ELF-1 (cell line): Measurements from ENCODE around the gene TXN2.
"Not testable (repeated sequence)": the region's sequence is repeated elsewhere in the genome, so short reads cannot be mapped to it uniquely, and the experiment has no call there.

Experiments
- DNase-seq: peaks from one replicate; pipeline ENCODE4 v3.0.0-alpha.2; 2016; ENCODE audit warnings: low read depth, low spot score

Gene TXN2

DNA sequence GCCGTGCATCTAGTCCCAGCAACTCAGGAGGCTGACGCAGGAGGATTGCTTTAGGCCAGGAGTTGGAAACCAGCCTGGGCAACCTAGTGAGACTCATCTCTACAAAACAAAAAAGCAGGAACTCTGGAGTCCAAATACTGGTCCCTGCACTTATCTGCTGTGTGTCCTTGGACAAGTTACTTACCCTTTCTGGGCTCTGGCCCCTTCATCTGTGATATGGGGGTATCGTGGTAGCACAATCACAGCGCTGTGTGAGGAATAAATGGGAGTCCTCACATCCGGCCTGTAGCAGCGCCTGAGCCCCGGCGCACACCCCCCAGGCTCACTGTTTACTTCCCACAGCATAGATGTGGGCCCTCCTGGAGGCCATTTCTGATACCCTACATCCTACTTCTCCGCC, 49.5 kb downstream of the TXN2 start:
- DNase-seq, result no peak

DNA sequence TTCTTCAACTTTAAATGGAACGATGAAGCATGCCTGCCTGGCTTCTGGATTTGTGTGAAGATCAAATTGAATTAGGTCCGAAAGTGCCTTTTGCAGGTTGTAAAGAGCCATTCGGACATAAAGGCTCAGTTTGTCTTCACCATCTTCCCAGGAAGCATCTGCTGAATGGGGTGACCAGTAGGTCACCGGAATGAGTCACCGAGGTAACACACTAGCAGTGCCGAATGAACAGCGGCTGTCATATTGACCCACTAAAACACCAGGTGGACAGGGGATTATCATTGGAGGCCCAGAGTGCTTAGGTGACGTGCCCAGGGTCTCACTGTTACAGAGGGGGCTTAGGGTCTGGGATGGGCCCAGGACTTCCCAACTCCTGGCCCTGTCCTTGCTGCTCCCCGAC, 50.6 kb downstream of the TXN2 start:
- DNase-seq, result no peak

DNA sequence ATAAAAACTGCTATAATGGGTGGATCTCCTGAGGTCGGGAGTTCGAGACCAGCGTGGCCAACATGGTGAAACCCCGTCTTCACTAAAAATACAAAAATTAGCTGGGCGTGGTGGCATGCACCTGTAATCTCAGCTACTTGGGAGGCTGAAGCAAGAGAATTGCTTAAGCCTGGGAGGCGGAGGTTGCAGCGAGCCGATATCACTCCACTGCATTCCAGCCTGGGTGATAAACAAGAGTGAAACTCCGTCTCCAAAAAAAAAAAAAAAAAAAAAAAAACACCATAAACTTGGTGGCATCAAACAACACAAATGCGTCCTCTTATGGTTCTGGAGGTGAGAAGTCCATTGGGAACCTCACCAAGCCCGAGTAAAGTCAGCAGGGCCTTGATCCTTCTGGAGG, 53.5 kb downstream of the TXN2 start:
- DNase-seq, result not testable (repeated sequence)

DNA sequence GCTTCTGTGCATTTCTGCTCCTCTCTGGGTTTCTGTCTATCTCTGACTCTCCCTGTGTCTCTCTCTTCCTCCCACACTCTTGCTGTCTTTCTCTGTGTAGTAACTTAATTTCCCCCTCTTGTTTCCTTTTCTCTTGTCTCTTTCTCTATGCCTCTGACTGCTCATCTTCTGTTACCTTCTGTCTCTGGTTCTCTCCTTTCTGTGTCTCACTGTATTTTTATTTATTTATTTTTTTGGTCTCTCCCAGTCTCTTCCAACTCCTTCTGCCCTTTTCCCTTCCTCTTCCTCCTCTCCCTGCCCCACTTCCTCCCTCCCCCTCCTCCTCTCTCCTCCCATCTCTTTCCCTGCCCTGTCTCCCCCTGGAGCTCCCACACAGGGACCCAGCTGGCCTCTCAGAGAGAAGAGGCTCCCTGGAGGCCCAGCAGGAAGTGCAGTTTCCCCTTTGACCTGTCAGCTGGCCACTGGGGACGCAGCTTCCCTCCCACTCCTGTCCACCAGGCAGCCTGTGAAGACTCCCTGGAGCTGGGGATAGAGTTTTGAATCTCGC, 55.4 kb downstream of the TXN2 start:
- DNase-seq, result no peak

DNA sequence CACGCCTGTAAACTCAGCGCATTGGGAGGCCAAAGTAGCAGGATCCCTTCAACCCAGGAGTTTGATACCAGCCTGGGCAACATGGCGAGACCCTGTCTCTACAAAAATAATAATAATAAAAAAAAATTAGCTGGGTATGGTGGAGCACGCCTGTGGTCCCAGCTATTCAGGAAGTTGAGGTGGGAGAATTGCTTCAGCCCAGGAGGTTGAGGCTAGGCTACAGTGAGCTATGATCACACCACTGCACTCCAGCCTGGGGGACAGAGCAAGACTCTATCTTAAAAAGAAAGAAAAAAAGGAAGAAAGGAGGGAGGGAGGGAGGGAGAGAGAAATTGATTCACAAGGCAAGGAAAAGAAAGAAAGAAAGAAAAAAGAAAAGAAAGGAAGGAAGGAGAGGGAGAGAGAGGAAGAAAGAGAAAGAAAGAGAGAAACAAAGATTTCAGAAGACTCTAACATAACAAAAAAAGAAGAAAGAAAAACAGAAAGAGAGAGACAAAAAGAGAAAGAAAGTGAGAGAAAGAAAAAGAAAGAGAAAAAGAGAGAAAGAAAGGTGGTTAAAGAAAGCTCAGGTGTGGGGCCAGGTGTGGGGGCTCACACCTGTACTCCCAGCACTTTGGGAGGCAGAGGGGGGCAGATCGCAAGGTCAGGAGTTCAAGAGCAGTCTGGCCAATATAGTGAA, 56.4 kb downstream of the TXN2 start:
- DNase-seq, result no peak

DNA sequence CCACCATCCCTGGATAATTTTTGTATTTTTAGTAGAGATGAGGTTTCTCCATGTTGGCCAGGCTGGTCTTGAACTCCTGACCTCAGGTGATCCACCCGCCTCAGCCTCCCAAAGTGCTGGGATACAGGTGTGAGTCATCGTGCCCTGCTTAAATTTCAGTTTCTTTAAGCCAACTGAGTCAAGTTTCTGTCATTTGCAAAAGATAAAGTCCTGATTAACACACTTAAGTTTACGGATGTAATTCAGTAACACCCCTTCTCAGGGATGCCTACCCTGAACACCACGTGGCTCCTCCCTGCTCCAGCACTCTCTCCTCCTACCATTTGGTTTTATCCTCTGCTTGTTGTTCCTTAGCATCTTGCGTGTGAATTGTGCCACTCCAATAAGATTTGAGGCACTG, 57.0 kb downstream of the TXN2 start:
- not testable (repeated sequence) for DNase-seq

DNA sequence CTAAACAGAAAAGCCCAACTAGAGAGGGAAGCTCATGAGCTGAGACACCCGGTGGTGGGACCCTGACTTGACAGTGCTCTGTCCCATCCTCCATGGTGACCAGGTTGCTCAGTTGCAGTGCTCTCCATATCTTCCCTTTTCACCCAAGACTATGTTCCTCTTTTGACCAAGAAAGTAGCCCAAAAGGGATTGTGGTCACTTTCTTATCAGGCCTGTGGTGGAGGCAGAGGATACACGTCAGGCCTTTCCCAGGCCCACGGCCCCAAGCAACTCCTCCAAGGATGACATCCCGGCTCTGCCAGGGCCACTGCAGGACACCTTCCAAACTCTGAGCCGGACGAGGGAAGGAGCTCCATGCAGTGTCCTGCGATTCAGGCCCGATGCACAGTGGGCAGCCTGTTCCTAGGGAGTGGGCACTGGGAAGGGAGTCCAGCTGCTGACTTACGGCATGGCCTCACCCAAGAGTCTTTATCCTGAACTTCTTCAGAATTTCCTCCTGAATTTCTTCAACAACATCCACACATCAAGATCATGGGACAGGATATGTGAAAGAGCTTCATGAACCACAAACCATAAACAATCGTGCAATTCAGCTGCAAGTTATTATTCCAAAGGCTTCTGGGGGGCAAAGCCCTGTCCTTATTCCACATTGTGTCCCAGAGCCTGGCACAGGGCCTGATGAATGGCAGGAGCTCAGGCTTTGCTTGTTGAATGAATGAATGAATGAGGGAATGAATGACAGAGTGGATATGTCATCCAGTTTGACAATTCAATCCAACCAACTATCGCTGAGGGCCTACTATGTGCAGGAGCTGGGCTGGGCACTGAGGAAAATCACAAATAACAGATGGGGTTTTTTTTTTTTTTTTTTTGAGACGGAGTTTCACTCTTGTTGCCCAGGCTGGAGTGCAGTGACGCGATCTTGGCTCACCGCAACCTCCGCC, 57.7 kb downstream of the TXN2 start:
- DNase-seq, result no peak

DNA sequence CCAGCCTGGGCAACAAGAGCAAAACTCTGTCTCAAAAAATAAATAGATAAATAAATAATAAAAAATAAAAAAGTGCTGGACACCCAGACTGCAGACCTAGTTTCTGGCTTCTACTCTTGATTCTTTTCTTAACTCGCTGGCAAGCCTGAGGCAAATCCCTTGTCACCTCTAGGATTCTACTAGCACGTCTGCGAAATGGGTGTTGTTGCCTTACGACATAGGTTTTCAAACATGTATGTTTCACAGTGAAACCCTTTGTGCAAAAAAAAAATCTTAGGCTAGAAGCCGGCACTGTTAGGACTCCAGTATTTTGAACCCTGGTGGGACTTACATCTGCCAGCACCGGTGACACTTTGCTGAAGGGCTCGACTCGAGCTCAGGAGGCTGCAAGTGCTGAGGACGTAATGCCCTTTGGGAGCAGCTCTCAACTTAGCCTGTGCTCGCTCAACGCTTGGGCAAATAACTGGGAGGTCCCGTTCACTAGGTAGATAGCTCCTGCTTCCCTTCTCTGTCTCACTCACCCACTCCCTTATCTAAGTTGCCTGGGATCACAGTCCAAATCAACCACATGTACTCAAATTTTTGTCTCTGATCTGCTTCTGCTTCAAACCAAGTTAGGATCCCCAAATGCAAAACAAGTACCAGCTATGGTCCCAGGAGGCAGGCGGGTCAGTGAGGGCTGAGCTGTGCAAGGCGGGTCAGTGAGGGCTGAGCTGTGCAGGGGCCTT, 59.0 kb downstream of the TXN2 start:
- DNase-seq, result no peak

DNA sequence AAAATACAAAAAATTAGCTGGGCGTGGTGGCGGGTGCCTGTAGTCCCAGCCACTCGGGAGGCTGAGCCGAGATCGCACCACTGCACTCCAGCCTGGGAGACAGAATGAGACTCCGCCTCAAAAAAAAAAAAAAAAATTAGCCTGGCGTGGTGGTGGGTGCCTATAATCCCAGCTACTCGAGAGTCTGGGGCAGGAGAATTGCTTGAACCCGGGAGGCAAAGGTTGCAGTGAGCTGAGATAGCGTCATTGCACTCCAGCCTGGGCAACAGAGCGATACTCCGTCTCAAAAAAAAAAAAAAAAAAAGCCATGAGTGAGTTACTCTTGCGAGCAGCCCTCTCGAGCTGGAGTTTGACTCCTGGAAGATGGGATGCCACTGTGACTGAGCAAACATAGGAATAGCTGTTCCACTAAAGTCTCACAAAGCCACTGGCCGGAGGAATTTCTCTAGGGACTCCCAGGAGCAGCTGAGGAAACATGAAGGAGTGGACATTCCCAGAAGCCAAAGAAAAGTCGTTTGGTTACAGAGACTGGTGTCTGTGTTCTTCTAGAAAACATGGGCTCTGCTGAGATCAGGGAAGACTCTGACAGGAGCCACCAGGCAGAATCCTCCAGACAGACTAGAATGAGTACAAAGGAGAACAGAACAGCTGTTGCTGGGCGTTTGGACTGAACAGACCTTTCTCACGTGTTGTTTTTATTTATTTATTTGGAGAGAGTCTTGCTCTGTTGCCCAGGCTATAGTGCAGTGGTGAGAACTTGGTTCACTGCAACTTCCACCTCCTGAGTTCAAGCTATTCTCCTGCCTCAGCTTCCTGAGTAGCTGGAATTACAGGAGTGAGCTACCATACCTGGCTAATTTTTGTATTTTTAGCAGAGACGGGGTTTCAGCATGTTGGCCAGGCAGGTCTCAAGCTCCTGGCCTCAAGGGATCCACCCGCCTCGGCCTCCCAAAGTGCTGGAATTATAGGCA, 61.2 kb downstream of the TXN2 start:
- no peak for DNase-seq

DNA sequence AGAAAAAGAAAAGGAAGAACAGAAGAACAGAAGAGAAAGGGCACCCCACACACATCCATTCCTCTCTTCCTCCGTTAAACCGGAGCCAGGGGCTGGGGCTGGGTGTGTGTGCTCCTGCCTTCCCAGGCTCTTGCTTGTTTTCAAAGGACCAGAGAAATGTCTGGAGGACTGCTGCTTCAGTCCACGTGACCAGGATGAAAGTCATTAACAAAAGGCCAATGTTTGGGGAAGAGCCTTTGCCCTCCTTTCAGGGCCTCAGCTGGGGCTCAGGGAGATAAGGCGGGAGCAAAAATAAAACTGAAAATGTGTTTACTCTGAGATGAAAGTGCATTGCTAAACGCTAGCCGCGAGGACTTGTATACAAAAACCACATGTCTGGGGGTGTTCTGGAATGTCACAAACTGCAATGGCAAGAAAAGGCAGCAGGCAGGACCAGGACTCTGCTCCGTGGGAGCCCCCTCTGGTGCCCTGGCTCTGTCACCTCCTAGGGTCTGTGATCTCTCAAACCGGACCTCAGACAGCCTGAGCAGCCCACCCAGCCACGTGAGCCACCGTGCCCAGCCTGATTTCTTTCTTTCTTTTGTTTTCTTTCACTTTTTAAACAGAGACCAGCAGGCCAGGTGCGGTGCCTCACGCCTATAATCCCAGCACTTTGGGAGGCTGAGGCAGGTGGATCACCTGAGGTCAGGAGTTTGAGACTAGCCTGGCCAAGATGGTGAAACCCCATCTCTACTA, 62.1 kb downstream of the TXN2 start:
- DNase-seq, result peak; percentile 89

DNA sequence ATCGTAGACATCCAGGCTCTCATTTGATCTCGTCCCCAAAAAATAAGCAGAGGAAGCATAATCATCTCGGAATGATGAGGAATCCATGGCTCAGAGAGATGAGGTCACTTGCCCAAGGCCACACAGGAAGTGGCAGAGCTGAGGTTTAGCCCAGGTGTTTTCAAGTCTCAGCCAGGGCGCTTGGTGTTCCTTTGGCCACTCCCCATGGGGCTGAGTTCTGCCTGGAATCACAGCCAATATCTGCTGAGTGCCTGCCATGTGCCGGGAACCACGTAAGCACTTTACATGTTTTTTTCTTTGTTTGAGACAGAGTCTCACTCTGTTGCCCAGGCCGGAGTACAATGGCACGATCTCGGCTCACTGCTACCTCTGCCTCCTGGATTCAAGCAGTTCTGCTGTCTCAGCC, 64.2 kb downstream of the TXN2 start:
- DNase-seq, result no peak
